Endothelial cell of umbilical vein (primary cell): ENCODE measurements around the gene PPP1R3G. TPM values are rescaled to one million over a fixed set of nuclear protein-coding genes. Genes with fewer than 3 reads are reported as not detected.

Experiments used
- BruUV-seq: library from RNA; stranded (reverse); fragments of 400-500 nt; replicated peaks from 2 replicates; lab custom pipeline; 2021; lab: Mats Ljungman, UMichigan
- CTCF ChIA-PET: fragments of 300-600, 350-600 bp; sonication (Branson Sonifier 250); formaldehyde crosslinking; loops from one replicate; lab custom pipeline; 2021; ENCODE audit warnings: antibody characterized with exemption, inconsistent platforms; lab: Charles Lee
- POLR2A ChIA-PET: fragments of 300-600, 350-600 bp; sonication (Branson Sonifier 250); formaldehyde crosslinking; loops from one replicate; lab custom pipeline; 2021; ENCODE audit warnings: antibody characterized with exemption, inconsistent platforms; lab: Charles Lee
- DNase-seq: peaks from one replicate; pipeline ENCODE4 v3.0.0-alpha.2; 2011; ENCODE audit warnings: low read depth, low spot score
- FAIRE-seq: peaks from 2 replicates; lab custom pipeline; 2011; peaks lifted over from hg19 to GRCh38; lab: Jason Lieb, UNC
- H2AFZ ChIP-seq: 2 replicates; pipeline ENCODE4 v1.6.0; 2012; ENCODE audit warnings: low read depth, low read length, control low read depth, inconsistent platforms
- H3K27ac ChIP-seq: 2 replicates; pipeline ENCODE4 v1.5.1; 2011; ENCODE audit warnings: low read depth, mild to moderate bottlenecking, control low read depth, low read length, moderate library complexity; ENCODE audit not compliant: insufficient read depth
- H3K27me3 ChIP-seq, 2 experiments: 2 replicates each; pipeline versions ENCODE4 v1.6.0 to v1.6.1; 2011; ENCODE audit warnings: low read length in 2 of 2, mixed read lengths in 1 of 2; ENCODE audit not compliant: control insufficient read depth in 2 of 2, insufficient read depth in 2 of 2
- H3K36me3 ChIP-seq, 2 experiments: 2 replicates in 1 of 2; 3 replicates in 1 of 2; pipeline ENCODE4 v1.5.1; 2011; ENCODE audit warnings: low read length in 2 of 2, mild to moderate bottlenecking in 1 of 2, moderate library complexity in 1 of 2; ENCODE audit not compliant: control insufficient read depth in 2 of 2, insufficient read depth in 2 of 2; ENCODE audit errors: extremely low read depth in 1 of 2
- H3K4me1 ChIP-seq: 3 replicates; pipeline ENCODE4 v1.5.1; 2011; ENCODE audit warnings: mild to moderate bottlenecking, low read length; ENCODE audit not compliant: control insufficient read depth, insufficient read depth; ENCODE audit errors: extremely low read depth
- H3K4me2 ChIP-seq: 2 replicates; pipeline ENCODE4 v1.6.1; 2011; ENCODE audit warnings: low read length, control low read depth, mixed read lengths; ENCODE audit not compliant: insufficient read depth
- H3K4me3 ChIP-seq, 3 experiments: fragments of 200-600 bp in 1 of 3; sonication (generic), shearing (Covaris generic) in 1 of 3; replicated peaks in 1 of 3; 2 replicates each; pipeline ENCODE4 v1.5.1; 2011 to 2016; ENCODE audit warnings: control low read depth in 3 of 3, low read length in 3 of 3, mild to moderate bottlenecking in 2 of 3, inconsistent platforms in 1 of 3, low read depth in 1 of 3, moderate library complexity in 1 of 3; ENCODE audit not compliant: insufficient read depth in 1 of 3
- H3K79me2 ChIP-seq: 2 replicates; pipeline ENCODE4 v1.6.0; 2012; ENCODE audit warnings: low read length, inconsistent platforms; ENCODE audit not compliant: control insufficient read depth, insufficient read depth
- H3K9ac ChIP-seq: replicated peaks from 2 replicates; pipeline ENCODE3; 2011; ENCODE audit warnings: low read length, control low read depth; ENCODE audit not compliant: insufficient read depth; ENCODE audit errors: extremely low read depth
- H3K9me1 ChIP-seq: replicated peaks from 3 replicates; pipeline ENCODE4 v1.6.0; 2011; ENCODE audit warnings: mild to moderate bottlenecking, low read length; ENCODE audit not compliant: control insufficient read depth, insufficient read depth; ENCODE audit errors: extremely low read depth
- H3K9me3 ChIP-seq: replicated peaks from 2 replicates; pipeline ENCODE4 v1.5.1; 2012; ENCODE audit warnings: low read length, inconsistent platforms; ENCODE audit not compliant: control insufficient read depth, insufficient read depth
- H4K20me1 ChIP-seq: replicated peaks from 2 replicates; pipeline ENCODE3; 2011; ENCODE audit warnings: mild to moderate bottlenecking, low read length; ENCODE audit not compliant: control insufficient read depth, insufficient read depth; ENCODE audit errors: extremely low read depth
- CTCF ChIP-seq, 2 donors: IDR thresholded peaks; 1 replicate in 1 of 2; 2 replicates in 1 of 2; pipeline ENCODE4 v1.5.1; 2011; ENCODE audit warnings: low read length in 2 of 2, mild to moderate bottlenecking in 2 of 2, moderate library complexity in 2 of 2, control low read depth in 1 of 2, inconsistent platforms in 1 of 2, low read depth in 1 of 2; ENCODE audit not compliant: insufficient read depth in 1 of 2; ENCODE audit errors: extremely low read depth in 1 of 2
- EZH2 ChIP-seq: IDR thresholded peaks from 2 replicates; pipeline ENCODE4 v1.6.1; 2012; ENCODE audit warnings: borderline replicate concordance, low read depth, mild to moderate bottlenecking, moderate library complexity, low read length, inconsistent platforms; ENCODE audit not compliant: severe bottlenecking
- FOS ChIP-seq: IDR thresholded peaks from 2 replicates; pipeline ENCODE4 v1.6.1; 2011; ENCODE audit warnings: mild to moderate bottlenecking, low read length, moderate library complexity, borderline replicate concordance; ENCODE audit not compliant: insufficient read depth
- GATA2 ChIP-seq: IDR thresholded peaks from 2 replicates; pipeline ENCODE4 v1.7.0; 2011; ENCODE audit warnings: low read depth, mild to moderate bottlenecking, moderate library complexity, mixed read lengths, low read length; ENCODE audit not compliant: insufficient read length, insufficient read depth
- JUN ChIP-seq: IDR thresholded peaks from 2 replicates; pipeline ENCODE4 v1.6.1; 2011; ENCODE audit warnings: borderline replicate concordance, low read depth; ENCODE audit not compliant: insufficient read length, insufficient read depth
- MAX ChIP-seq: IDR thresholded peaks from 2 replicates; pipeline ENCODE4 v1.6.1; 2011; ENCODE audit not compliant: insufficient read depth, insufficient read length
- MYC ChIP-seq: IDR thresholded peaks from one replicate; pipeline ENCODE4 v1.6.1; 2011; ENCODE audit warnings: mild to moderate bottlenecking, low read depth, low read length
- POLR2A ChIP-seq: IDR thresholded peaks from 2 replicates; pipeline ENCODE4 v1.6.1; 2012; ENCODE audit warnings: low read depth, mild to moderate bottlenecking, control low read depth, low read length
- POLR2AphosphoS5 ChIP-seq: IDR thresholded peaks from 2 replicates; pipeline ENCODE4 v1.6.1; 2012; ENCODE audit warnings: low read depth, mild to moderate bottlenecking, control low read depth, low read length, moderate library complexity; ENCODE audit not compliant: insufficient read depth
- dilution Hi-C: fragments of 300-500 bp; cut with MboI; formaldehyde crosslinking; loops from one replicate; pipeline ENCODE4 v1.15.0; 2019; ENCODE audit warnings: low sequenced_read_pairs; ENCODE audit not compliant: extremely low pct_ligation_motif_present
- intact Hi-C: fragments of 100-400 bp; cut with micrococcal nuclease; formaldehyde crosslinking; loops from one replicate; pipeline ENCODE4 v1.10.0; 2022
- polyA plus RNA-seq, 4 experiments: library from polyadenylated mRNA; depleted of rRNA in 3 of 4; stranded (reverse) in 3 of 4; unstranded in 1 of 4; fragments of >200 nt; gene quantifications; 2 replicates each; pipeline versions ENCODE4 v1.2.1 to v1.2.3, GENCODE V29; 2011 to 2012; ENCODE audit warnings: missing spikeins in 1 of 4
- total RNA-seq: library from RNA; stranded (reverse); gene quantifications from 2 replicates; pipeline ENCODE4 v1.2.3, GENCODE V29; 2021

PPP1R3G gene
- total and polyA plus RNA-seq, 2 donors (not counting 3 experiments of a cell fraction or from before 2014, with no cell fraction given) = 0.04 to 0.09 TPM

- Histone ChIP-seq H2AFZ (no peak overlapping the region), H3K4me2 (no peak overlapping the region), H3K9me3 (no peaks in the 10 kb centered on the region), H3K36me3 (no peaks in the 10 kb centered on the region), H3K9ac (no peak overlapping the region), H3K4me3 (no peak overlapping the region), H3K79me2 (no peaks in the 10 kb centered on the region), H4K20me1 (no peaks in the 10 kb centered on the region), H3K9me1 (no peaks in the 10 kb centered on the region), H3K27ac (no peak overlapping the region), H3K4me1 (no peaks in the 10 kb centered on the region), H3K27me3 (no peaks in the 10 kb centered on the region)
- no peak for DNase-seq
- ChIA-PET CTCF (no interaction called here), POLR2A (no interaction called here)
- FAIRE-seq = no peak
- TF ChIP-seq FOS (no peak), POLR2A (no peak), EZH2 (no peak), POLR2AphosphoS5 (no peak), MYC (no peak), CTCF (IDR thresholded peaks at IDR 0.05; ENCODE audit: extremely low read depth in 1 of 2, insufficient read depth in 1 of 2, low read depth in 1 of 2, low read length in 2 of 2) (no peak), JUN (no peak), GATA2 (no peak), MAX (no peak)
- dilution Hi-C loops = no loop called here
- BruUV-seq = no TSS peak
- intact Hi-C loops = no loop called here
Observed at GRCh38 chr6:5042436-5042835, 42.7 kb upstream of the PPP1R3G start.
